Breast epithelium (tissue), 3 donors: ENCODE results near the gene DTNA.

Experiments used
- CTCF ChIP-seq, 3 donors: fragments of 450-650 bp; IDR thresholded peaks; one replicate each; pipeline ENCODE4 v1.5.1; 2016 to 2017; ENCODE audit warnings: antibody characterized with exemption in 3 of 3, mild to moderate bottlenecking in 3 of 3, moderate library complexity in 3 of 3
- POLR2A ChIP-seq: fragments of 450-650 bp; IDR thresholded peaks from one replicate; pipeline ENCODE4 v1.6.1; 2016; ENCODE audit warnings: antibody characterized with exemption, mild to moderate bottlenecking, moderate library complexity
- POLR2AphosphoS5 ChIP-seq, 3 donors: sonication (generic); formaldehyde crosslinking; IDR thresholded peaks; one replicate each; pipeline ENCODE4 v1.6.1; 2017; ENCODE audit warnings: antibody characterized with exemption in 3 of 3

GRCh38 chr18:34789768-34790344 is 79.8 kb downstream of the DTNA start:
- TF ChIP-seq CTCF (IDR thresholded peaks at IDR 0.05) (no peak), POLR2A (no peak), POLR2AphosphoS5 (IDR thresholded peaks at IDR 0.05) (no peak)
